ENCODE data around the gene KLHL28. TPM values are rescaled to one million over a fixed set of nuclear protein-coding genes. Genes with fewer than 3 reads are reported as not detected.

KLHL28 gene, protein sequence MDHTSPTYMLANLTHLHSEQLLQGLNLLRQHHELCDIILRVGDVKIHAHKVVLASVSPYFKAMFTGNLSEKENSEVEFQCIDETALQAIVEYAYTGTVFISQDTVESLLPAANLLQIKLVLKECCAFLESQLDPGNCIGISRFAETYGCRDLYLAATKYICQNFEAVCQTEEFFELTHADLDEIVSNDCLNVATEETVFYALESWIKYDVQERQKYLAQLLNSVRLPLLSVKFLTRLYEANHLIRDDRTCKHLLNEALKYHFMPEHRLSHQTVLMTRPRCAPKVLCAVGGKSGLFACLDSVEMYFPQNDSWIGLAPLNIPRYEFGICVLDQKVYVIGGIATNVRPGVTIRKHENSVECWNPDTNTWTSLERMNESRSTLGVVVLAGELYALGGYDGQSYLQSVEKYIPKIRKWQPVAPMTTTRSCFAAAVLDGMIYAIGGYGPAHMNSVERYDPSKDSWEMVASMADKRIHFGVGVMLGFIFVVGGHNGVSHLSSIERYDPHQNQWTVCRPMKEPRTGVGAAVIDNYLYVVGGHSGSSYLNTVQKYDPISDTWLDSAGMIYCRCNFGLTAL
- total RNA-seq (2021; fragmentation: NEBNext Ultra II Directional; extraction: Animal tissue kit (Norgen Biotek cat#: 25700)): 1 to 10 TPM; 6.6 to 9.6 (median 8.5) TPM
- long read RNA-seq, full-length matches to known transcripts: 6 of 14 reads
- long read RNA-seq, partial matches to known transcripts: 3 of 14 reads
- long read RNA-seq, other reads (novel, unspliced or antisense): 5 of 14 reads

DNA sequence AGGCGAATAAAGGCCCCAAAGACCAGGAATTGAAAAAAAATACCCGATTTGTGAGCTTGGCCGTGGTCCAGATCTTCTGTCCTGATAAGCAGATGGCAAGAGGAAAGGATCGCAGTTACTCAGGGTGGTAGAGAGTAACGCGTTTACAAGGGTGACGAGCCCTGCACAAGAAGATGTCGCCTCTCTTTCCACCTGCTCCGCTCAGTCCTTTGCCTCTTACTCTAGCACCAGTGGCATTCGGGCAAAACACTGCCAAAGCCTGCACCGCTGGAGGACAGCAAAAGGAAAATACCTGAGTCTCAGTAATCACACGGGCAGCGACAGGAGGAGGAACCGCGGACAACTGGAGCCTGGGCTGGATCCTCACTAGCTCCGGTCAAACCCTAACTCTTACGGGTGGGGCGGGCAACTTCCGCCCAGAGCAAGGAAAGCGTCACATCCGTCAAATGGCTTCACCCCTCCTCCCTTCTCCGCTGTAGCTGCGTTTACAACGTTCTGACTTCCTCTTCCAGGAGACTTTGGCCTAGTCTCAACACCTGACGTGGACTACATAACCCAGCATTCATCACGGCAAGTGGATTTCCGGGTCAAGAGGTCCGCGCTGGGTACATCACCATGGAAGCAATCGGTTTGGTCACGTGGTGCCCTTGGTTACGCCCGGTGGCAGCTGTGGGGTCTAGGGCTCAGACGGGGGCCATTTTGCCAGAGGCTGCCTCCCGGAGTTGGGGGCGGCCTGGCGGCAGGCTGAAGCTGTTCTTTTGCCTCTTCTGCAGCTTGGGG, at the start of gene KLHL28, which contains the start of gene TOGARAM1:
KLHL28 (minus strand) TSS at position 394 of the 780 bp plus-strand sequence. CDS start 16,019 bp downstream, outside the sequence.
TOGARAM1 (plus strand) TSS at position 637 of the 780 bp plus-strand sequence. CDS start 232 bp downstream, outside the sequence.
- Mint-ChIP-seq H3K4me3 (no peak within 1 kb of the TSS), H3K36me3 (ENCODE audit: low read depth) (peaks cover 3% of the 10 kb centered on the region; the same call in 1 of the 2 replicates), H3K4me1 (ENCODE audit: low read depth) (peaks cover 45% of the 10 kb centered on the region), H3K9me3 (no peaks in the 10 kb centered on the region), H3K27me3 (ENCODE audit: insufficient read depth) (no peaks in the 10 kb centered on the region; the same call in 1 of the 2 replicates), H3K27ac (no peak within 1 kb of the TSS)
- TF ChIP-seq, protein P1, sequence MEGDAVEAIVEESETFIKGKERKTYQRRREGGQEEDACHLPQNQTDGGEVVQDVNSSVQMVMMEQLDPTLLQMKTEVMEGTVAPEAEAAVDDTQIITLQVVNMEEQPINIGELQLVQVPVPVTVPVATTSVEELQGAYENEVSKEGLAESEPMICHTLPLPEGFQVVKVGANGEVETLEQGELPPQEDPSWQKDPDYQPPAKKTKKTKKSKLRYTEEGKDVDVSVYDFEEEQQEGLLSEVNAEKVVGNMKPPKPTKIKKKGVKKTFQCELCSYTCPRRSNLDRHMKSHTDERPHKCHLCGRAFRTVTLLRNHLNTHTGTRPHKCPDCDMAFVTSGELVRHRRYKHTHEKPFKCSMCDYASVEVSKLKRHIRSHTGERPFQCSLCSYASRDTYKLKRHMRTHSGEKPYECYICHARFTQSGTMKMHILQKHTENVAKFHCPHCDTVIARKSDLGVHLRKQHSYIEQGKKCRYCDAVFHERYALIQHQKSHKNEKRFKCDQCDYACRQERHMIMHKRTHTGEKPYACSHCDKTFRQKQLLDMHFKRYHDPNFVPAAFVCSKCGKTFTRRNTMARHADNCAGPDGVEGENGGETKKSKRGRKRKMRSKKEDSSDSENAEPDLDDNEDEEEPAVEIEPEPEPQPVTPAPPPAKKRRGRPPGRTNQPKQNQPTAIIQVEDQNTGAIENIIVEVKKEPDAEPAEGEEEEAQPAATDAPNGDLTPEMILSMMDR (IDR thresholded peaks at IDR 0.05): no peak
- peak; percentile 100 for DNase-seq

DNA sequence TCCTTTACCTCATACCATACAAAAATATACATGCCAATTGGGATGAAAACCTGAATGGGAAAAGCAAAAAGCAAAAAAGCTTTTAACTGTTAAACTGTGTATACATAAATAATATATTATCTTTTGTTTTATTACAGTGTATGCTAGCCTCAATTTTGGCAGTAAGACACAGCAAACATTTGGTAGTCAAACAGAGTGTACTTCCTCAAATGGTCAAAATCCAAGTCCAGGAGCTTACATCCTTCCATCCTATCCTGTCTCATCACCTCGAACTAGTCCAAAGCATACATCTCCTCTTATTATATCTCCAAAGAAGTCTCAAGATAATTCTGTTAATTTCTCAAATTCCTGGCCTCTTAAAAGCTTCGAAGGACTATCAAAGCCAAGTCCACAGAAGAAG, 42.2 kb upstream of the KLHL28 start:
- Mint-ChIP-seq H3K27me3 (ENCODE audit: insufficient read depth) (no peaks in the 10 kb centered on the region), H3K36me3 (ENCODE audit: low read depth) (peaks cover 5% of the 10 kb centered on the region), H3K4me3 (no peak overlapping the region), H3K4me1 (ENCODE audit: low read depth) (no peaks in the 10 kb centered on the region), H3K27ac (no peak overlapping the region), H3K9me3 (no peaks in the 10 kb centered on the region)
- no peak for DNase-seq
- TF ChIP-seq, protein P1 (IDR thresholded peaks at IDR 0.05): no peak

DNA sequence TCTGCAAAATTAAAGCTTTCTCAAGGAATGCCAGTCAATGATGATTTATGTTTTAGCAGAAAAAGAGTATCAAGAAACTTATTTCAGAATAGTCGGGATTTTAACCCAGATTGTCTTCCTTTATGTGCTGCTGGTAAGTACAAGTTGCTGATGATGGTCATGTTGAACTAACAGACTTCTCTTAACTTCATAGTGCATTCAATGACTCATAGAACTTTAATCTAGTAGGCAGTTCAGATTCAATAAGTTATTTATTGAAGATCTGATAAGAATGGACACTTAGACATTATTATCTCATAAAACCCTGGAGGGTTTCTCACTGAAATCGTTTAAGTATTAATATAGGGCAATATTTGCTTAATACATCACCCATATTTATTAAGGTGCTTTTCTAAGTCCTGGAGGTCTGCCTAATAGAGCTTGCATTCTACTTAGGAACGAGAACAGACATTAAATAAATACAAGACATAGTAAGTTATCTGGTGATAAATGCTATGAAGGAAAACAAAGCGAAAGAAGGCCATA, 34.1 kb upstream of the KLHL28 start:
- H3K9me3 Mint-ChIP-seq: no peaks in the 10 kb centered on the region

DNA sequence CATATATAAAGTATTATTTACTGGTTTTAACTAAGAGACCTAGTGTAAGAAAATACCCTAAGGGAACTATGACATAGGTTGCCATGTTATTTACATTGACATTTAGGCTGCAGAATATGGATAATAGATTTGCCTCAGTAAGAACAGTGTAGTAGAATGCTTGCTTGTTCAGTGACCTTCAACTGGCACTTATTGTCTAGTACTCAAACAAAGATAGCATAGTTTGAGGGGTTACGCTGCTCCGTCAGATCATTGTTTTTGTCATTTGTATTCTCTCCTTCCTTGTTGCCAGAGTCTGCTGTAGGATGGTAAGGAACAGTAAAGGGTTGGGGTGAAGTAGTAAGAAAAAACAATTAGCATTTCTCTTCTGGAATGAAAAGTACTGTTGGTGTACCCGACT, 33.4 kb upstream of the KLHL28 start:
- no peak for DNase-seq
- H3K9me3 Mint-ChIP-seq: no peaks in the 10 kb centered on the region
- no peak overlapping the region for H3K4me3 Mint-ChIP-seq
- no peak overlapping the region for H3K27ac Mint-ChIP-seq
- TF ChIP-seq, protein P1 (IDR thresholded peaks at IDR 0.05): no peak
- H3K27me3 Mint-ChIP-seq (ENCODE audit: insufficient read depth): no peaks in the 10 kb centered on the region
- peaks cover 12% of the 10 kb centered on the region for H3K36me3 Mint-ChIP-seq (ENCODE audit: low read depth)
- H3K4me1 Mint-ChIP-seq (ENCODE audit: low read depth): 0 out of 2 replicates have a peak, but pooled peaks cover 6% of the 10 kb centered on the region

More for the DNA sequence above, 34.1 kb upstream of the KLHL28 start:
- H3K36me3 Mint-ChIP-seq (ENCODE audit: low read depth): peaks cover 15% of the 10 kb centered on the region
- H3K27me3 Mint-ChIP-seq (ENCODE audit: insufficient read depth): no peaks in the 10 kb centered on the region
- TF ChIP-seq, protein P1 (IDR thresholded peaks at IDR 0.05): no peak
- 0 out of 2 replicates have a peak, but pooled peaks cover 6% of the 10 kb centered on the region for H3K4me1 Mint-ChIP-seq (ENCODE audit: low read depth)
- no peak overlapping the region for H3K4me3 Mint-ChIP-seq
- no peak for DNase-seq
- H3K27ac Mint-ChIP-seq: no peak overlapping the region

DNA sequence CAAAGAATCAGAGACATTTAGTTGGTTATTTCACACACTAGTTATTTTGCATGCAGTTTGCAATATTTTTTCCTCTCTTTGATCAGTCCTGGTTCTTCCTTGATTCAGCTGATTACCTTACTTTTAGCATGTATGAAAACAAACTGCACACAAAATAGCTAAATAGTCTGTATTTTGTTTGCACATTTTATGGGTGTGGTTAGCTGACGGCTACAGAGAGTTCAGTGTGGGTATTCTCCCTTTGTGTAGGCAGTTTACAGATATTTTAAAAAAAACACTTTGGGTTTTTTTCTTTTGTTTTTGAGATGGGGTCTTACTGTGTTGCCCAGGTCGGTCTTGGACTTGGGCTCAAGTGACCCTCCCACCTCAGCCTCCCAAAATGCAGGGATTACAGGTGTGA, 28.8 kb upstream of the KLHL28 start:
- TF ChIP-seq, protein P1 (IDR thresholded peaks at IDR 0.05): no peak
- Mint-ChIP-seq H3K27me3 (ENCODE audit: insufficient read depth) (no peaks in the 10 kb centered on the region), H3K27ac (no peak overlapping the region)

More for the DNA sequence above, 28.8 kb upstream of the KLHL28 start:
- Mint-ChIP-seq H3K9me3 (no peaks in the 10 kb centered on the region), H3K4me1 (ENCODE audit: low read depth) (0 out of 2 replicates have a peak, but pooled peaks cover 1% of the 10 kb centered on the region), H3K4me3 (no peak overlapping the region), H3K36me3 (ENCODE audit: low read depth) (no peaks in the 10 kb centered on the region)
- DNase-seq: no peak

All from HFFc6 (cell line).